ENCODE results near the gene KRTAP4-5.
"Not testable (repeated sequence)": the region's sequence is repeated elsewhere in the genome, so short reads cannot be mapped to it uniquely, and the experiment has no call there.

KRTAP4-5 gene

GRCh38 chr17:41171886-41172285 is 22.3 kb upstream of the KRTAP4-5 start:
- H3K36me3 ChIP-seq (ENCODE audit: control insufficient read depth, insufficient read depth, low read length): no peaks in the 10 kb centered on the region
- H3K4me3 ChIP-seq (ENCODE audit: low read depth, low read length): no peak overlapping the region
- no peak overlapping the region for H3K9ac ChIP-seq (ENCODE audit: low read depth, low read length)
- H3K4me1 ChIP-seq (ENCODE audit: control insufficient read depth, insufficient read depth, low read length): no peaks in the 10 kb centered on the region
- H3K9me3 ChIP-seq (ENCODE audit: control insufficient read depth, insufficient read depth, low read length): no peaks in the 10 kb centered on the region
- no peaks in the 10 kb centered on the region for H3K27me3 ChIP-seq (ENCODE audit: control insufficient read depth, insufficient read depth, low read length)

- Histone ChIP-seq H3K27me3 (ENCODE audit: control insufficient read depth, insufficient read depth, low read length) (no peaks in the 10 kb centered on the region), H3K4me3 (ENCODE audit: low read depth, low read length) (no peak within 1 kb of the TSS), H3K9me3 (ENCODE audit: control insufficient read depth, insufficient read depth, low read length) (no peaks in the 10 kb centered on the region), H3K4me1 (ENCODE audit: control insufficient read depth, insufficient read depth, low read length) (no peaks in the 10 kb centered on the region), H3K36me3 (ENCODE audit: control insufficient read depth, insufficient read depth, low read length) (no peaks in the 10 kb centered on the region), H3K9ac (ENCODE audit: low read depth, low read length) (no peak within 1 kb of the TSS)
These were observed 18.5 kb upstream of the KRTAP4-5 start, which contains the start of gene KRTAP4-3 for GRCh38 chr17:41168121-41168520. Gene KRTAP4-3, minus strand, starts transcription at chr17:41168221. Its CDS starts 49 bp downstream, at chr17:41168172.

- Histone ChIP-seq H3K9ac (ENCODE audit: low read depth, low read length) (no peak overlapping the region), H3K27me3 (ENCODE audit: control insufficient read depth, insufficient read depth, low read length) (no peaks in the 10 kb centered on the region), H3K36me3 (ENCODE audit: control insufficient read depth, insufficient read depth, low read length) (no peaks in the 10 kb centered on the region), H3K4me1 (ENCODE audit: control insufficient read depth, insufficient read depth, low read length) (no peaks in the 10 kb centered on the region), H3K4me3 (ENCODE audit: low read depth, low read length) (no peak overlapping the region), H3K9me3 (ENCODE audit: control insufficient read depth, insufficient read depth, low read length) (no peaks in the 10 kb centered on the region)
These were observed 17.9 kb upstream of the KRTAP4-5 start for GRCh38 chr17:41167561-41167960.

GRCh38 chr17:41163828-41164227 is 14.2 kb upstream of the KRTAP4-5 start:
- no peaks in the 10 kb centered on the region for H3K36me3 ChIP-seq (ENCODE audit: control insufficient read depth, insufficient read depth, low read length)
- H3K4me1 ChIP-seq (ENCODE audit: control insufficient read depth, insufficient read depth, low read length): no peaks in the 10 kb centered on the region
- H3K9me3 ChIP-seq (ENCODE audit: control insufficient read depth, insufficient read depth, low read length): no peaks in the 10 kb centered on the region
- no peak overlapping the region for H3K9ac ChIP-seq (ENCODE audit: low read depth, low read length)
- H3K27me3 ChIP-seq (ENCODE audit: control insufficient read depth, insufficient read depth, low read length): no peaks in the 10 kb centered on the region
- H3K4me3 ChIP-seq (ENCODE audit: low read depth, low read length): no peak overlapping the region

GRCh38 chr17:41160648-41161047 is 11.0 kb upstream of the KRTAP4-5 start, which contains the start of gene KRTAP4-4:
Gene KRTAP4-4, minus strand, starts transcription at chr17:41160748. Its CDS starts 57 bp downstream, at chr17:41160691.
- Histone ChIP-seq H3K9ac (ENCODE audit: low read depth, low read length) (no peak within 1 kb of the TSS), H3K36me3 (ENCODE audit: control insufficient read depth, insufficient read depth, low read length) (no peaks in the 10 kb centered on the region), H3K27me3 (ENCODE audit: control insufficient read depth, insufficient read depth, low read length) (no peaks in the 10 kb centered on the region), H3K9me3 (ENCODE audit: control insufficient read depth, insufficient read depth, low read length) (no peaks in the 10 kb centered on the region), H3K4me1 (ENCODE audit: control insufficient read depth, insufficient read depth, low read length) (no peaks in the 10 kb centered on the region), H3K4me3 (ENCODE audit: low read depth, low read length) (no peak within 1 kb of the TSS)

- not testable (repeated sequence) for H3K4me1 ChIP-seq (ENCODE audit: control insufficient read depth, insufficient read depth, low read length); H3K27me3 ChIP-seq (ENCODE audit: control insufficient read depth, insufficient read depth, low read length); H3K9ac ChIP-seq (ENCODE audit: low read depth, low read length); H3K9me3 ChIP-seq (ENCODE audit: control insufficient read depth, insufficient read depth, low read length); H3K4me3 ChIP-seq (ENCODE audit: low read depth, low read length); H3K36me3 ChIP-seq (ENCODE audit: control insufficient read depth, insufficient read depth, low read length)
These were observed 10.6 kb upstream of the KRTAP4-5 start for GRCh38 chr17:41160190-41160589.

GRCh38 chr17:41153856-41154255 is 4.2 kb upstream of the KRTAP4-5 start:
- Histone ChIP-seq H3K9me3 (ENCODE audit: control insufficient read depth, insufficient read depth, low read length) (no peaks in the 10 kb centered on the region), H3K27me3 (ENCODE audit: control insufficient read depth, insufficient read depth, low read length) (no peaks in the 10 kb centered on the region), H3K9ac (ENCODE audit: low read depth, low read length) (no peak overlapping the region), H3K36me3 (ENCODE audit: control insufficient read depth, insufficient read depth, low read length) (no peaks in the 10 kb centered on the region), H3K4me1 (ENCODE audit: control insufficient read depth, insufficient read depth, low read length) (no peaks in the 10 kb centered on the region), H3K4me3 (ENCODE audit: low read depth, low read length) (no peak overlapping the region)

GRCh38 chr17:41151525-41151924 is 1.9 kb upstream of the KRTAP4-5 start:
- no peak overlapping the region for H3K9ac ChIP-seq (ENCODE audit: low read depth, low read length)
- H3K4me3 ChIP-seq (ENCODE audit: low read depth, low read length): no peak overlapping the region
- H3K4me1 ChIP-seq (ENCODE audit: control insufficient read depth, insufficient read depth, low read length): no peaks in the 10 kb centered on the region
- no peaks in the 10 kb centered on the region for H3K9me3 ChIP-seq (ENCODE audit: control insufficient read depth, insufficient read depth, low read length)
- no peaks in the 10 kb centered on the region for H3K27me3 ChIP-seq (ENCODE audit: control insufficient read depth, insufficient read depth, low read length)
- H3K36me3 ChIP-seq (ENCODE audit: control insufficient read depth, insufficient read depth, low read length): no peaks in the 10 kb centered on the region

GRCh38 chr17:41150026-41150425 is 401 bp upstream of the KRTAP4-5 start:
- Histone ChIP-seq H3K36me3 (ENCODE audit: control insufficient read depth, insufficient read depth, low read length) (no peaks in the 10 kb centered on the region), H3K9me3 (ENCODE audit: control insufficient read depth, insufficient read depth, low read length) (no peaks in the 10 kb centered on the region), H3K4me3 (ENCODE audit: low read depth, low read length) (no peak overlapping the region), H3K27me3 (ENCODE audit: control insufficient read depth, insufficient read depth, low read length) (no peaks in the 10 kb centered on the region), H3K4me1 (ENCODE audit: control insufficient read depth, insufficient read depth, low read length) (no peaks in the 10 kb centered on the region), H3K9ac (ENCODE audit: low read depth, low read length) (no peak overlapping the region)

- not testable (repeated sequence) for H3K9me3 ChIP-seq (ENCODE audit: control insufficient read depth, insufficient read depth, low read length); H3K36me3 ChIP-seq (ENCODE audit: control insufficient read depth, insufficient read depth, low read length); H3K4me1 ChIP-seq (ENCODE audit: control insufficient read depth, insufficient read depth, low read length); H3K27me3 ChIP-seq (ENCODE audit: control insufficient read depth, insufficient read depth, low read length); H3K9ac ChIP-seq (ENCODE audit: low read depth, low read length); H3K4me3 ChIP-seq (ENCODE audit: low read depth, low read length)
These were observed 514 bp downstream of the KRTAP4-5 start for GRCh38 chr17:41148971-41149651.

GRCh38 chr17:41147531-41148204 is 2.0 kb downstream of the KRTAP4-5 start:
- H3K36me3 ChIP-seq (ENCODE audit: control insufficient read depth, insufficient read depth, low read length): no peaks in the 10 kb centered on the region
- no peak overlapping the region for H3K9ac ChIP-seq (ENCODE audit: low read depth, low read length)
- H3K9me3 ChIP-seq (ENCODE audit: control insufficient read depth, insufficient read depth, low read length): no peaks in the 10 kb centered on the region
- no peaks in the 10 kb centered on the region for H3K27me3 ChIP-seq (ENCODE audit: control insufficient read depth, insufficient read depth, low read length)
- H3K4me1 ChIP-seq (ENCODE audit: control insufficient read depth, insufficient read depth, low read length): no peaks in the 10 kb centered on the region
- no peak overlapping the region for H3K4me3 ChIP-seq (ENCODE audit: low read depth, low read length)

GRCh38 chr17:41145261-41145660 is 4.4 kb downstream of the KRTAP4-5 start:
- H3K9me3 ChIP-seq (ENCODE audit: control insufficient read depth, insufficient read depth, low read length): no peaks in the 10 kb centered on the region
- no peaks in the 10 kb centered on the region for H3K36me3 ChIP-seq (ENCODE audit: control insufficient read depth, insufficient read depth, low read length)
- H3K27me3 ChIP-seq (ENCODE audit: control insufficient read depth, insufficient read depth, low read length): no peaks in the 10 kb centered on the region
- H3K4me3 ChIP-seq (ENCODE audit: low read depth, low read length): no peak overlapping the region
- no peak overlapping the region for H3K9ac ChIP-seq (ENCODE audit: low read depth, low read length)
- H3K4me1 ChIP-seq (ENCODE audit: control insufficient read depth, insufficient read depth, low read length): no peaks in the 10 kb centered on the region
